IMR-90 (cell line): ENCODE measurements around the gene ONECUT2. TPM values are rescaled to one million over a fixed set of nuclear protein-coding genes. Genes with fewer than 3 reads are reported as not detected.

ENCODE experiments used
- ATAC-seq: fragments of 200-7000 bp; cut with Tn5 transposase; 2 replicates; pipeline ENCODE4 v1.9.1; 2020; ENCODE audit warnings: low read depth, mild to moderate bottlenecking, moderate library complexity
- BruUV-seq: library from RNA; stranded (reverse); fragments of 400-500 nt; replicated peaks from 2 replicates; lab custom pipeline; 2021; lab: Mats Ljungman, UMichigan
- CTCF ChIA-PET: fragments of 300-600 bp; formaldehyde crosslinking; extraction: SDS; loops from one replicate; lab custom pipeline; 2021; ENCODE audit warnings: antibody characterized with exemption; lab: Yijun Ruan, JAX
- POLR2A ChIA-PET: fragments of 300-600 bp; sonication (Branson Sonifier 250); formaldehyde crosslinking; loops from one replicate; lab custom pipeline; 2022; ENCODE audit warnings: antibody characterized with exemption; ENCODE audit not compliant: unreplicated experiment; lab: Charles Lee
- DNase-seq: peaks from one replicate; pipeline ENCODE4 v3.0.0; 2013
- H2AFZ ChIP-seq: replicated peaks from 2 replicates; pipeline ENCODE3; 2013; ENCODE audit warnings: low read length, mild to moderate bottlenecking; ENCODE audit not compliant: poor library complexity
- H2AK5ac ChIP-seq: 2 replicates; pipeline ENCODE4 v1.6.1; 2013; ENCODE audit warnings: low read depth, low read length, inconsistent platforms
- H2AK9ac ChIP-seq: replicated peaks from 2 replicates; pipeline ENCODE3; 2013; ENCODE audit warnings: mild to moderate bottlenecking, low read depth, low read length, moderate library complexity; ENCODE audit not compliant: poor library complexity
- H2BK120ac ChIP-seq: 2 replicates; pipeline ENCODE4 v1.6.1; 2013; ENCODE audit warnings: low read depth, low read length, inconsistent platforms
- H2BK15ac ChIP-seq: 3 replicates; pipeline ENCODE4 v1.6.1; 2013; ENCODE audit warnings: low read depth, low read length, inconsistent platforms
- H2BK20ac ChIP-seq: 2 replicates; pipeline ENCODE4 v1.6.1; 2013; ENCODE audit warnings: low read depth, mild to moderate bottlenecking, inconsistent platforms, low read length, moderate library complexity
- H2BK5ac ChIP-seq: 2 replicates; pipeline ENCODE4 v1.6.1; 2013; ENCODE audit warnings: mild to moderate bottlenecking, low read depth, low read length, inconsistent platforms; ENCODE audit not compliant: poor library complexity, severe bottlenecking
- H3K14ac ChIP-seq: replicated peaks from 2 replicates; pipeline ENCODE4 v1.6.1; 2013; ENCODE audit warnings: low read depth, low read length, inconsistent platforms
- H3K18ac ChIP-seq: 2 replicates; pipeline ENCODE4 v1.6.1; 2013; ENCODE audit warnings: low read depth, low read length, control low read depth
- H3K23ac ChIP-seq: 2 replicates; pipeline ENCODE4 v1.6.1; 2013; ENCODE audit warnings: low read depth, low read length, inconsistent platforms
- H3K27ac ChIP-seq: 2 replicates; pipeline ENCODE4 v1.5.1; 2013; ENCODE audit warnings: mild to moderate bottlenecking, control low read depth, low read length; ENCODE audit not compliant: insufficient read depth
- H3K27me3 ChIP-seq: 2 replicates; pipeline ENCODE4 v1.6.1; 2013; ENCODE audit warnings: low read length; ENCODE audit not compliant: control insufficient read depth, insufficient read depth
- H3K36me3 ChIP-seq: 2 replicates; pipeline ENCODE4 v1.6.1; 2013; ENCODE audit warnings: low read length, mixed read lengths; ENCODE audit not compliant: control insufficient read depth, insufficient read depth
- H3K4ac ChIP-seq: 2 replicates; pipeline ENCODE4 v1.6.1; 2013; ENCODE audit warnings: low read depth, low read length, inconsistent platforms
- H3K4me1 ChIP-seq: 2 replicates; pipeline ENCODE4 v1.6.1; 2013; ENCODE audit warnings: low read length, mixed read lengths; ENCODE audit not compliant: control insufficient read depth, insufficient read depth
- H3K4me2 ChIP-seq: 2 replicates; pipeline ENCODE4 v1.6.1; 2013; ENCODE audit warnings: low read depth, mild to moderate bottlenecking, control low read depth, low read length, moderate library complexity
- H3K4me3 ChIP-seq: 2 replicates; pipeline ENCODE4 v1.5.1; 2013; ENCODE audit warnings: low read depth, mild to moderate bottlenecking, control low read depth, low read length, moderate library complexity; ENCODE audit not compliant: insufficient read depth
- H3K56ac ChIP-seq: 2 replicates; pipeline ENCODE4 v1.6.1; 2013; ENCODE audit warnings: low read length, inconsistent platforms; ENCODE audit not compliant: insufficient read depth; ENCODE audit errors: extremely low read depth
- H3K79me1 ChIP-seq, 2 experiments: 2 replicates each; pipeline ENCODE4 v1.6.1; 2013; ENCODE audit warnings: low read length in 2 of 2, inconsistent platforms in 1 of 2, low read depth in 1 of 2
- H3K9ac ChIP-seq: 2 replicates; pipeline ENCODE4 v1.6.1; 2013; ENCODE audit warnings: low read depth, low read length, control low read depth
- H3K9me1 ChIP-seq: 2 replicates; pipeline ENCODE4 v1.6.1; 2013; ENCODE audit warnings: low read length, inconsistent platforms; ENCODE audit not compliant: insufficient read depth
- H3K9me3 ChIP-seq: 2 replicates; pipeline ENCODE4 v1.6.1; 2013; ENCODE audit warnings: low read length; ENCODE audit not compliant: control insufficient read depth, insufficient read depth
- H4K20me1 ChIP-seq: 2 replicates; pipeline ENCODE4 v1.6.1; 2013; ENCODE audit warnings: low read length, inconsistent platforms; ENCODE audit not compliant: insufficient read depth
- H4K5ac ChIP-seq: 2 replicates; pipeline ENCODE4 v1.6.1; 2013; ENCODE audit warnings: mild to moderate bottlenecking, low read depth, low read length, control low read depth
- H4K8ac ChIP-seq, 2 experiments: 2 replicates each; pipeline ENCODE4 v1.6.1; 2013; ENCODE audit warnings: low read depth in 2 of 2, low read length in 2 of 2, control low read depth in 1 of 2, inconsistent platforms in 1 of 2
- H4K91ac ChIP-seq: 2 replicates; pipeline ENCODE4 v1.6.1; 2013; ENCODE audit warnings: low read depth, low read length, inconsistent platforms; ENCODE audit not compliant: insufficient read depth
- BHLHE40 ChIP-seq: fragments of 150-350 bp; IDR thresholded peaks from 2 replicates; pipeline ENCODE4 v1.6.1; 2016; ENCODE audit warnings: mild to moderate bottlenecking, low read depth, low read length
- CEBPB ChIP-seq: IDR thresholded peaks from 2 replicates; pipeline ENCODE4 v1.6.1; 2012; ENCODE audit warnings: low read depth, low read length, improper control_type of control experiment
- CTCF ChIP-seq: conservative IDR thresholded peaks from 2 replicates; pipeline ENCODE4 v1.5.1; 2012; ENCODE audit warnings: mild to moderate bottlenecking, low read depth, low read length, improper control_type of control experiment
- FOS ChIP-seq: fragments of 150-350 bp; IDR thresholded peaks from 2 replicates; pipeline ENCODE4 v1.6.1; 2016; ENCODE audit warnings: low read depth, low read length
- MAFK ChIP-seq: IDR thresholded peaks from 2 replicates; pipeline ENCODE4 v1.6.1; 2012; ENCODE audit warnings: low read depth, low read length, improper control_type of control experiment
- NFE2L2 ChIP-seq: fragments of 150-350 bp; IDR thresholded peaks from 2 replicates; pipeline ENCODE4 v1.6.1; 2016; ENCODE audit warnings: low read depth, mild to moderate bottlenecking, low read length
- RAD21 ChIP-seq: IDR thresholded peaks from 2 replicates; pipeline ENCODE4 v1.6.1; 2012; ENCODE audit warnings: low read length, improper control_type of control experiment
- RCOR1 ChIP-seq: IDR thresholded peaks from 2 replicates; pipeline ENCODE4 v1.6.1; 2012; ENCODE audit warnings: mild to moderate bottlenecking, low read length, improper control_type of control experiment; ENCODE audit not compliant: insufficient replicate concordance
- RFX5 ChIP-seq: IDR thresholded peaks from 2 replicates; pipeline ENCODE4 v1.8.0; 2012; ENCODE audit warnings: low read depth, mild to moderate bottlenecking, low read length, moderate library complexity
- SMC3 ChIP-seq: fragments of 150-350 bp; IDR thresholded peaks from 2 replicates; pipeline ENCODE4 v1.6.1; 2016; ENCODE audit warnings: low read depth, mild to moderate bottlenecking, antibody characterized with exemption, low read length, moderate library complexity
- WGBS, 2 experiments: methylation state at CpG; one replicate each; pipeline versions ENCODE4 v1.1.5 to v1.1.7; 2013; ENCODE audit warnings: missing lambda C conversion rate in 2 of 2; ENCODE audit not compliant: insufficient read length in 1 of 2; ENCODE audit errors: extremely low coverage in 2 of 2; 5-methylcytosine and 5-hydroxymethylcytosine counted together
- dilution Hi-C: fragments of 300-500 bp; cut with HindIII; formaldehyde crosslinking; loops from one replicate; pipeline ENCODE4 v1.14.3; 2018; ENCODE audit warnings: low sequenced_read_pairs; ENCODE audit not compliant: unreplicated experiment
- in situ Hi-C: fragments of 300-500 bp; cut with MboI; formaldehyde crosslinking; loops from 3 replicates; pipeline ENCODE4 v1.14.3; 2019; ENCODE audit warnings: low sequenced_read_pairs, inconsistent platforms, mixed read lengths
- intact Hi-C: fragments of 100-400 bp; cut with micrococcal nuclease; formaldehyde crosslinking; loops from 2 replicates; pipeline ENCODE4 v1.10.0; 2022
- polyA plus RNA-seq, 3 experiments: library from polyadenylated mRNA; depleted of rRNA; stranded (reverse); fragments of >200 nt; gene quantifications; 2 replicates each; pipeline ENCODE4 v1.2.3, GENCODE V29; 2012; ENCODE audit warnings: low replicate concordance in 1 of 3
- total RNA-seq: library from RNA; depleted of rRNA; stranded (reverse); fragments of >200 nt; gene quantifications from 2 replicates; pipeline ENCODE4 v1.2.3, GENCODE V29; 2012
- TF ChIP-seq, protein P1 (sequence below): fragments of 150-350 bp; IDR thresholded peaks from 2 replicates; pipeline ENCODE4 v1.6.1; 2017; ENCODE audit warnings: mild to moderate bottlenecking, antibody characterized with exemption, low read length, low read depth

Gene ONECUT2
- total and polyA plus RNA-seq, 2 of the 4 experiments (the other 2 are of a cell fraction) = under 0.01 to 0.02 TPM

DNA sequence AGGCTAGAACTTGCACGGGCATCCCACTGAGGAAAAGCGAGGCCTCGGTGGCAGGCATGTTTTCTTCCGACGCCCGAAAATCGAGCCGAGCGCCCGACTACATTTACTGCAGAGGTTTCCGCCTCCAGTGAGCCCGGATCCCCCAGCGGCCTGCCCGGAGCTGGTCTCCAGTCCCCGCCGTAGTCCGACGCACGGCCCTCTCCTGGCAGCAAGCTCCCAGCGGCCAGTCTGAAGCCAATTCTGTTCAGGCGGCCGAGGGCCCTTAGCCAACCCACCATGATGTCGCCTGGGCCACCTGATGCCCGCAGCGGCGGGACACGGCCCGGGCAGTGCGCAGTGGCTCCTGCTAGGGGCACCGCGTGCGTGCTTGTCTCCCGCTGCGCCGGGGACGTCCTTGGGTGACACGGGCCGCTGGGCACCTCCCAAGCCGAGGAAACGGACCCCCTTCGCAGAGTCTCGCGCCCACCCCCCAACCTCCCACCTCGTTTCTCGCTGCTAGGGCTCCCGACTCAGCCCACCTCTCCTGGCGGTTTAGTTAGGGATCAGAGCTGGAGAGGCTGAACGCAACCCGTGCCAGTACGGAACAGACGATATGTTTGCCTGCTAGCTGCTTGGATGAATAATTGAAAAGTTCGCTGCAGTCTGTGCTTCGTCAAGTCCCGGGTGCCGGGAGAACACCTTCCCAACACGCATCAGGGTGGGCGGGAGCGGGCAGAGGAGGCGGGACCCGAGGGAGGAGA lies 5.3 kb downstream of the ONECUT2 start (continued):
- TF ChIP-seq, protein P1, sequence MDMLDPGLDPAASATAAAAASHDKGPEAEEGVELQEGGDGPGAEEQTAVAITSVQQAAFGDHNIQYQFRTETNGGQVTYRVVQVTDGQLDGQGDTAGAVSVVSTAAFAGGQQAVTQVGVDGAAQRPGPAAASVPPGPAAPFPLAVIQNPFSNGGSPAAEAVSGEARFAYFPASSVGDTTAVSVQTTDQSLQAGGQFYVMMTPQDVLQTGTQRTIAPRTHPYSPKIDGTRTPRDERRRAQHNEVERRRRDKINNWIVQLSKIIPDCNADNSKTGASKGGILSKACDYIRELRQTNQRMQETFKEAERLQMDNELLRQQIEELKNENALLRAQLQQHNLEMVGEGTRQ = no peak

DNA sequence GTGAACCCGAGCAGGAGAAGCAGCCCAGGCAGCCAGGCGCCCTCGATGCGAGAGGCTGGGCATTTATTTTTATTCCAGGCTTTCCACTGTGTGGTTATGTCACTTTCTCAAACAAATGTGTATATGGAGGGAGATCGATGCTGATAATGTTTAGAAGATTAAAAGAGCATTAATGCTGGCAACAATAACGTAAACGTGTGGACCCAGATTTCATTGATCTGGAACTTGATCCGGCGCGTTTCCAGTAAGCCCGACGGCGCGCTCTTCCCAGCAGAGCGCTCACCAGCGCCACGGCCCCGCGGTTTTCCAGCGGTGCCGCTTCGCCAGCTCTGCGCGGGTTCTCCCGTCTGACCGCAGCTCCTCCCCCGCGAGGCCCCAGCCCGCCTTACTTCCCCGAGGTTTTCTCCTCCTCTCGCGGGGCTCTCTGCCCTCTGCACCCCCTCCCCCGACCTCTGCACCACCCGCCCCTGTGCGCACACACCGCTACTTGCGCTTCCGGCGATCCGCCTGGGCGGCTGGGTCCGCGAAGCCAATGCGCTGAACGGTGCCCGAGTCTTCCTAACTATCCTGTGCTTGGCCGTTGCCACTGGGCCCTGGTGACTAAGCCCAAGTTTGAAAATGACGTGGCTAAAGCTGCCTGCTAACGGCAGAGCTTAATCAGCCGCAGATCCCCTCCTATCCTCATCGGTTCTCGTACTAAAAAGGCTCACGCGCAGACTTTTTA lies 6.1 kb downstream of the ONECUT2 start:
- no peak overlapping the region for H4K8ac ChIP-seq
- no peak overlapping the region for H3K18ac ChIP-seq
- H3K9me1 ChIP-seq = no peaks in the 10 kb centered on the region
- H2BK20ac ChIP-seq = no peak overlapping the region
- intact Hi-C loops = no loop called here
- H3K56ac ChIP-seq = no peak overlapping the region
- no peak overlapping the region for H2BK120ac ChIP-seq
- H3K4me1 ChIP-seq = no peaks in the 10 kb centered on the region
- H3K4me2 ChIP-seq = no peak overlapping the region
- POLR2A ChIA-PET = no interaction called here
- no peak overlapping the region for H3K27ac ChIP-seq
- no peak overlapping the region for H2BK15ac ChIP-seq
- H4K5ac ChIP-seq = no peak overlapping the region
- no peaks in the 10 kb centered on the region for H3K36me3 ChIP-seq
- BruUV-seq = no TSS peak
- no peaks in the 10 kb centered on the region for H3K79me1 ChIP-seq
- DNase-seq (peak; percentile 33), ATAC-seq (peak; percentile 48; the same call in 1 of the 2 replicates)
- no peak overlapping the region for H2AK5ac ChIP-seq
- H2AFZ ChIP-seq = peak overlapping the region; percentile 9
- H3K9ac ChIP-seq = no peak overlapping the region
- no peak overlapping the region for H2BK5ac ChIP-seq
- H3K4ac ChIP-seq = no peak overlapping the region
- no peak overlapping the region for H3K14ac ChIP-seq
- no peak overlapping the region for H2AK9ac ChIP-seq
- H4K20me1 ChIP-seq = no peaks in the 10 kb centered on the region; the same call in 1 of the 2 replicates
- in situ Hi-C loops = loop anchor here (10.0 kb wide), 1 partner anchor 696 kb away; no protein-coding TSS in a partner anchor
- H3K9me3 ChIP-seq = no peaks in the 10 kb centered on the region; the same call in 1 of the 2 replicates
- dilution Hi-C loops = no loop called here
- CTCF ChIA-PET = no interaction called here
- no peak overlapping the region for H4K91ac ChIP-seq
- WGBS, 2 experiments = 2% methylated on average over 26 of the region's 54 CpGs; no CpG with 5 or more reads in 1 of the 2 experiments
- H3K23ac ChIP-seq = no peak overlapping the region
- no peak overlapping the region for H3K4me3 ChIP-seq
- peaks cover 76% of the 10 kb centered on the region for H3K27me3 ChIP-seq
- no peak for TF ChIP-seq BHLHE40
- TF ChIP-seq NFE2L2 = no peak
- TF ChIP-seq CEBPB = no peak
- TF ChIP-seq, protein P1 = no peak
- TF ChIP-seq RAD21 = no peak
- no peak for TF ChIP-seq RCOR1
- TF ChIP-seq MAFK = no peak
- TF ChIP-seq CTCF = no peak
- no peak for TF ChIP-seq SMC3
- no peak for TF ChIP-seq RFX5
- no peak for TF ChIP-seq FOS
